Right lobe of liver (tissue), 4 donors: Measurements from ENCODE around the gene GARIN5B.

Experiments used
- CTCF ChIP-seq, 4 donors: fragments of 200-600 bp in 3 of 4; fragments of 450-650 bp in 1 of 4; IDR thresholded peaks; one replicate each; pipeline versions ENCODE4 v1.5.1 to v1.8.0; 2016 to 2022; ENCODE audit warnings: antibody characterized with exemption in 4 of 4, mild to moderate bottlenecking in 2 of 4
- POLR2A ChIP-seq: fragments of 450-650 bp; IDR thresholded peaks from one replicate; pipeline ENCODE4 v1.6.1; 2017; ENCODE audit warnings: antibody characterized with exemption, mild to moderate bottlenecking
- donor health status: DM: no; HTN: no; CAD: no.
- donor health status: DM: no; HTN: no; CAD: no.
- donor health status: DM: no; HTN: yes; CAD: no.

DNA sequence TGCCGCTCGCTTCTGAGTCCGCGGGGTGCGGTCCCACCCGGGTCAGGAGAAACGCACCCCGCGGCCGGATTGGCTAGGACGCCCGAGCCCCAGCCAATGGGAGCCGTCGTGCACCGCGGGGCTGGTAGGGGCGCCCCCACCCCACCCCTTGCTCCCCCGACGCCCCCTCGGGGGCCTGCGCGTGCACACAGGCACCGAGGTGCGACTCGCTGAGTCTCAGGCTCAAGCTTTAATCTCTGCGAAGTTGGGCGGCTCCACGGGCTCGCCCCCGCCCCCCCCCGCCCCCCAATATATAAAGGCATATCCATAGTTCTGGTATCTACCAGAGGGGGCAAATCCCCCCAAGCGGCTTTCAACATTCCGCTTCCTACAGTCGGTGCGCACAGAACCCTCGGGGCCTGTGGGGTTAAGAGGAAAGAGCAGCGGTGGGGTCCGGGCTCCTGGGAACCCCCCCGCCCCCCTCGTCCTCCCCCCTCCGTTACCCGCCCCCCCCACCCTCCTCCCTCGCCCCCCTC, 8.3 kb downstream of the GARIN5B start, which contains the start of gene COX6B2:
- TF ChIP-seq CTCF (IDR thresholded peaks at IDR 0.05) (no peak), POLR2A (no peak)
